NCI-H128 (cell line): ENCODE measurements around the gene CD93.

ENCODE experiments used
- DNase-seq: peaks from one replicate; lab custom pipeline; 2025; ENCODE audit not compliant: unreplicated experiment; lab: John Stamatoyannopoulos, UW

CD93 gene

GRCh38 chr20:23086056-23086566, at the start of gene CD93:
CD93 (minus strand) TSS chr20:23086324; CDS start chr20:23086192, 132 bp downstream.
- DNase-seq = no peak

GRCh38 chr20:23133560-23133998, 47.5 kb upstream of the CD93 start:
- DNase-seq = no peak

DNA sequence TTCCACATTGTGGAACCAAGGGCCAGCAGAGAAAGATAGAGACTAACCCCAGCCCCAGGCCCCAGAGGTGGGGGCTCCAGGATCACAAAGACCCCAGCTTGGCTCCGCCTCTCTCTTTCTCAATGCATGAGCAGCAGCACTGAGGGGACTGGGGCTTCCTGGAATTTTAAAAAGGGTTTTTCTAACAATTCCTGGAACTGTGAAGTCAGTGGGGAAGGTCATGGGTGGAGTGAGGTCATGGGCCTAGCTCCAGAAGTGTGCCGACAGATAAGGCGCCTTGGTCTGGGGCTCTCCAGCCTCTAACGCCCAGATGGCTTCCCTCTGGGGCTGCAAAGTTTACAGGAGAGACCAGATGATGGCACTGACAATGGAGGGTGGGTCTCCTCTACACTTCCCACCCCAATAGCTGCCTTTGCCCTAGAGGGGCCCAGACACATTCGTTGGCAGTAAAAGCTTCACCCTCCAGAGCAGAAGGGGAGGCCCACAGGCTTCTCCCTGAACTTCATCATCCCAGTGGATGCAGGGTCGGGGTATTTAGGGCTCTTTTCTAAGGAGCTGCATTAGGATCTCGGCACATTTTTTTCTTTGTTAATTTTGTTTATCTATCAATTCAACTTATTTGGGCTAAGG, 46.9 kb upstream of the CD93 start:
- DNase-seq = no peak

GRCh38 chr20:23132293-23132929, 46.3 kb upstream of the CD93 start:
- no peak for DNase-seq

DNA sequence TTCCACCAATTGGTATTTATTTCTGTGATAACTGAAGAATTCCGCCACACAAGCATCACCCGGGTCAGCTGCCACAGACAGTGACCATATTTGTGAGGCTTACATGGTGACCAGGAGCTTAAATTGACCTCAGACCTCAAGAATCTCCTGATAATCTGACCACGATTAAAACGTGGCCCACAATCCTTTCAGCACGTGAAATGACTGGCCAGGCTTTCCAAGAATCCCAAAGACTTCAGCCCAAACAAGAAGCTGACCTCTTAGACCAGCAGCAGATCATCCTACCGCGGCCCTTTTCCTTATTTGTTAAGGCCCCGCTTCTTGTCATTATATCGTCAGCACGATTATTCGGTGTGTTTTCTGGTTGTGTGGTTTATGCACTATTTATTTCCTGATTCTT, 45.6 kb upstream of the CD93 start:
- no peak for DNase-seq

- no peak for DNase-seq
These were observed 44.6 kb upstream of the CD93 start for GRCh38 chr20:23130622-23131140.

DNA sequence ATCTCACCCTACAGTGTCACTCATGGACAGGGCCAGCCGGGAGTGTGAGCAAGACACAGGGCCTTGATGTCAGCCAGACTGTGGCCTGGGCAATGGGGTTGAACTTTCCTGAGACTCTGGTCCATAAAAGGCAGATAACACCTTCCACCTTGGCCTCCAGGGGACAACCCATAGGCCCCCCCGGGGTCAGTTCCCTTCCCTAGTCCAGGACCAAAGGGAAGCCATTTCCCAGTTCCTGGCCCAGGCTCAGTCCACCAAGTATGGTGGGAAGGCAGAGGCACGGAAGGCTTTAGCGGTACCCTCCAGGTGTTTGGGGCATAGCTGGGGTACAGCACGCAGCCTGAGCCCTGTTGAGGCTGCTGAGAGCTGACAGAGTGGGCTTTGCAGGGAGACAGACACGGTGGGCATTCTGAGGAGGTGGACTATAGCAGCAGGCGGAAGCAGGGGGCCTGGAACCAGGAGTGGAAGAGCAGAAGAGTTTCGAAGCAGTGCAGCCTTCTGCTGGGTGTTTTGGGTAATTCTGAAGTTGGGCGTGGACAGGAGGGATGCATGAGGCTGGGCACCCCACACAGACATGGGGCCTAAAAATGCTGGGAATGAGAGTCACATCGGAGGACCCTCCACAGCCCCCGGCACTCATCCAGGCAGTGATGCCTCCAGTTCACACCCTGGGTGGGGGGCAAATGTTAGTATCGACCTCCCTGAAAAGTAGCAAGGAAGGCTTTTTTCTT, 43.9 kb upstream of the CD93 start:
- DNase-seq = no peak

DNA sequence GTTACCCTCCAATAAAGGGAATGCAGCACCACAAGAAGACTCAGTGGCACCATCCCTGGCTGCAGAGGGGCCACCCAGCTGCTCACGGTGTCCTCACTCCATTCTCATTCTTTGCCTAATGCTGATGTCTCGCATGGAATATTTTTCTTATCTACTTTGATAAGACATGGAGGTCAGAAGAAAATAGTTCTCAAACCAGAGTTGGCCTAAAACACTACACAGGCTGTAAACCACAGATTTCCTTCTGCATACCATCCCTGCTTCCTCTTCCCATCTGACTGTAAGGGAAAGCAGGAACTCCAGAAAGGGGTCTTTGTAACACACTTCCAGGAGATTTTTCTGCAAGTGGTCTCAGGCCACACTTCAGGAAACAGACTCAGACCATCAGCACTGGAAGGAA, 43.1 kb upstream of the CD93 start:
- no peak for DNase-seq

DNA sequence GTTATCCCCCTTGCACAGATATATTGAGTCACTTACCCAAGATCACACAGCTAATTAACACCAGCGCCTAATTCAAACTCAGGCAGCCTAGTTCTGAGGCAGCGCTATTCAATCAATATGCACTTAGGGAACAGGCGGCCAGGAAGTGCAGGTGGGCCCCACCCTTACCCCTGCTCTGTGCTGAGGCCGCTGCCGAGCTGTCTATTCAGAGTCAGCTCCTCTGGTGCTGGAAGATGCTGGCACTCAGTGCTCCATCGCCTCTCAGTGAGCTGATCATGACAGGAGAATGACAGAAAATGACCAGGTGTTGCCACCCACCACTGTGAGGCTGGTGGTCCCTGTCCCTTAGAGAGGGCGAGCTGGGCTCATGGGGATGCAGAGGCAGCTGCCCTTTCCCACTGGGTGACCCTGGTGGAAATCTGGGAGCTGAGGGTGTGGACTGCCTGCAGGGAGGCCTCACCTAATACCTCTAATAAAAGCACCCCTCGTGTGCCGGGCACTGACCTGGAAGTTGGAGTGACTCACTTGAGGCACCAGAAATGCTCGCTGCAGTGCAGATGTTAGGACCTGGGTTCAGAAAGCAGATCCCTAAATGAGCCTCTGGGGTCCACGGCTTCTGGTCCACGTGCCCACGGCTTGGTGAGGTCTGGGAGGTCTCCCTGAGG, 42.5 kb upstream of the CD93 start:
- no peak for DNase-seq

GRCh38 chr20:23127506-23128279, 41.6 kb upstream of the CD93 start:
- DNase-seq = no peak

- DNase-seq = no peak
These were observed 40.3 kb upstream of the CD93 start for GRCh38 chr20:23126281-23127061.

DNA sequence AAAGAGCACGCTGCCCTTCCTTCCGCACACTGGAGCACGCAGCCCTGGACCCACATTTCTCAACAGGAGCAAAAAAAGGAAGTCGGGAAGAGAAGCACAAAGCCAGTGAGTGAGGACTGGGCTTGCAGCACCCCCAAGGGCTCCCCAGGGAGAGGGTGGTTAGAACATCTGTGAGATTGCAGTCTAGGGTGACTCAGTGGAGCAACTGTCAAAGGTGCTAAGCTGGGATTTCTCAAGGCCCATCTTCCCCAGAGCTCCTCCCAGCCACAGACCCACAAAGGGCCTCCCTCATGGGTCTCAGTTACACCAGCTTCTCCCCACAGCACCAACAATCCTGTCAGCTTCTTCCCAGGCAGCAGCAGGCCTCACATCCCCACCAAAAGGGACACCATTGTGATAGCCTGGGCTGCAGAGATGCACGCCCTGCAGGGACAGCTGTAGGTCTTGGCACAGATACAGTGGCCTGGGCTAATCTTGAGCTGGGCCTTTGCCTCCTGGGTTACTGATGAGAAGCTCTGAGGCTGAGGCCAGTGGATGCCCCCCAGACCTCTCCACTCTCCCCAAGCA, 39.6 kb upstream of the CD93 start:
- DNase-seq = no peak

DNA sequence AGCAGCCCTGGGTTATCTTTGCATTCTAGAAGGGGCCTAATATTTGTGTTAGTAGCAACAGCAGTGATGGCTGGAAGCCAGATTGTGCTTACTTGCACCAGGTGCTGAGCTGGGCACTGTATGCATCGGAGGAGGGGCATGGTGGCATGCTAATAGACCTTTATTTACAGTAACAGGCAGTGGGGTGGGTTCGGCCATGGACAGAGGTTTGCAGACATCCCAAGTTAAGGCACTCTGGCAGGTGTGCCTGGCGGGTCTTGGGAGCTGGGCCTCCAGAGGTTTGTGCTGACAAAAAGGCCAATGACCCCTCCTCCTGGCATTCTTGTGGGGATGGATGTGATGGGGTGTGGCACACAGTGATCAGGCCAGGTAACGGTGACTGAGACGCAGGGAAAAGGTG, 39.0 kb upstream of the CD93 start:
- DNase-seq = no peak

DNA sequence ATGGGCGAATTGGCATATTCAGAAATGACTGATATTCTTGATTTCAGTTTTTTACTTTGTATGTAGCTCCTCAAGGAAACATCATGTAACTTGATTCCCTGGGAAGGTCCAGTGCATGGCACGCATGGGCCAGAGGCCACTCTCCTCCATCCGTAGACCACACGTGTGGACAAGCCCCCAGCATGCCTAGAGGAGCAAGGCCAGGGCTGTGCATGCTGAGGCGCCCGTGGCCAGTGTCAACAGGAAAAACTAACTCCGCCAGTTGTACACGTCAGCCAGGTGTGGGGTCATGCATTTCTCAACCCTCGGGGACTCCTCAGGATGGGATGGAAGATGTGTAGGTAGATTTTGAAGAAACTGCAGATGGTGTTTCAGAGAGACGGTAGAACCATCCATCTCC, 37.8 kb upstream of the CD93 start:
- no peak for DNase-seq

DNA sequence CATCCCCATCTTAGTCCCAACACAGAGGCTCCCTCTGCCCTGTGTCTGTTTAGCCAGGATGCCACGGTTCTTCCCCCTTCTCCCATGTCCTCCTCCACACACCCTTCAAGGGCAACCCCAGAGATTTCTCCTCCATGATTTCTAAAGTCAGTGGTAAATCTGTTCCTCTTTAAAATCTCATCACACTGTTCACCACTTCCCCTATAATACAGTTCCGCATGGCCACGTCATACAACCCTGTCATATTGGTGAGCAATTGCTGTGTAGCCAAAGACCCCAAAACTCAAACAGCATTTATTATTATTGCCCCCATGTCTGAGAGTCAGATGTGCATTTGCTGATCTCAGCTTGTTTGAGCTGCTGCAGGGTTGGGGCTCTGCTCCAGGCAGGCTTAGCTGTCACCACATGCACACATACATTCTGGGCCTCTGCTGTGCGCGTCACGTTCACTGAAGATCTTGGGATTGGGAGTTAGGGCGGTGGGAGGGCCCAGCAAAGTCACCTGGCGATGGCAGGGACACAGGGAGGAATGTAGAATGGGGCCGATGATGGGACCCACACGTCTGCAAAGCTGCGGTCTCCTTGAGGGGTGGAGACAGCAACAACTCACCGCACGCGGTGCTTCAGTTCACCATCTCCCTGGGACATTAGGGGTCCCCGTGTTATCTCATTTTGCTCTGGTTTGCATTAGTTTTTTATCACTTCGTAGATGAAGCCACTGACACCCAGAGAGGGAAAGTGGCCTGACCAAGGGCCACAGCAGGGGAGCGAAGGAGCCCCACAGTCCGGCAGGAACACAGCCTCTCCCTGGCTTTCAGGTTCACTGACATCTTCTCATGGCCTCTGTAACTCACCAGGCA, 36.9 kb upstream of the CD93 start:
- no peak for DNase-seq

- DNase-seq = no peak
These were observed 36.2 kb upstream of the CD93 start for GRCh38 chr20:23122321-23122720.

GRCh38 chr20:23121751-23122320, 35.7 kb upstream of the CD93 start:
- no peak for DNase-seq
